WTC11 (cell line): ENCODE data around the gene TSKU. TPM values are rescaled to one million over a fixed set of nuclear protein-coding genes. Genes with fewer than 3 reads are reported as not detected.
A peak's percentile ranks its signal among the peaks of the same experiment; 100 is the strongest.

Experiments used
- ATAC-seq: fragments of 200-7000 bp; cut with Tn5 transposase; 2 replicates; pipeline ENCODE4 v1.10.0; 2021; ENCODE audit warnings: mild to moderate bottlenecking, moderate library complexity
- CTCF ChIA-PET: fragments of 300-600 bp; sonication (Branson Sonifier 250); formaldehyde crosslinking; loops from one replicate; lab custom pipeline; 2021; ENCODE audit warnings: antibody characterized with exemption; lab: Charles Lee
- POLR2A ChIA-PET: fragments of 350-600 bp; sonication (Branson Sonifier 250); formaldehyde crosslinking; loops from one replicate; lab custom pipeline; 2021; ENCODE audit warnings: antibody characterized with exemption; lab: Charles Lee
- DNase-seq: peaks from one replicate; pipeline ENCODE4 v3.0.0; 2021; ENCODE audit warnings: low spot score
- H3K27ac Mint-ChIP-seq: 2 replicates; pipeline ENCODE4 v1.8.0; 2021; ENCODE audit warnings: mixed read lengths
- H3K27me3 Mint-ChIP-seq: 2 replicates; pipeline ENCODE4 v1.8.0; 2021; ENCODE audit warnings: low read depth, mild to moderate bottlenecking, moderate library complexity, mixed read lengths
- H3K36me3 Mint-ChIP-seq: 2 replicates; pipeline ENCODE4 v1.8.0; 2021; ENCODE audit warnings: mixed read lengths
- H3K4me1 Mint-ChIP-seq: 2 replicates; pipeline ENCODE4 v1.8.0; 2022; ENCODE audit warnings: mixed read lengths
- H3K4me3 Mint-ChIP-seq: 2 replicates; pipeline ENCODE4 v1.8.0; 2021; ENCODE audit warnings: mild to moderate bottlenecking, moderate library complexity, mixed read lengths
- H3K9me3 Mint-ChIP-seq: 2 replicates; pipeline ENCODE4 v1.8.0; 2021; ENCODE audit warnings: mixed read lengths
- CREM ChIP-seq: sonication (generic); formaldehyde crosslinking; IDR thresholded peaks from 2 replicates; pipeline ENCODE4 v1.8.1; 2022; ENCODE audit warnings: mild to moderate bottlenecking, missing genetic modification reagents, moderate library complexity
- ESRRA ChIP-seq: sonication (generic); formaldehyde crosslinking; IDR thresholded peaks from 2 replicates; pipeline ENCODE4 v1.8.1; 2022; ENCODE audit warnings: mild to moderate bottlenecking, missing genetic modification reagents, borderline replicate concordance
- KAT7 ChIP-seq: sonication (generic); formaldehyde crosslinking; IDR thresholded peaks from 2 replicates; pipeline ENCODE4 v1.8.1; 2023; ENCODE audit warnings: missing genetic modification reagents, mild to moderate bottlenecking, borderline replicate concordance
- MYBL2 ChIP-seq: sonication (generic); formaldehyde crosslinking; IDR thresholded peaks from 2 replicates; pipeline ENCODE4 v1.8.1; 2023; ENCODE audit warnings: mild to moderate bottlenecking, moderate library complexity, missing genetic modification reagents
- SMAD3 ChIP-seq: sonication (generic); formaldehyde crosslinking; IDR thresholded peaks from 2 replicates; pipeline ENCODE4 v1.8.0; 2022; ENCODE audit warnings: missing genetic modification reagents, mild to moderate bottlenecking, borderline replicate concordance
- SOX15 ChIP-seq: fragments of 250-450 bp; sonication (Bioruptor Pico); IDR thresholded peaks from 2 replicates; pipeline ENCODE4 v1.9.0; 2021; ENCODE audit warnings: mild to moderate bottlenecking
- TCF7 ChIP-seq: sonication (generic); formaldehyde crosslinking; IDR thresholded peaks from 2 replicates; pipeline ENCODE4 v1.8.0; 2022; ENCODE audit warnings: mild to moderate bottlenecking, low read depth, missing genetic modification reagents, moderate library complexity
- ZNF317 ChIP-seq: sonication (generic); formaldehyde crosslinking; IDR thresholded peaks from 2 replicates; pipeline ENCODE4 v1.8.1; 2023; ENCODE audit warnings: low read depth, mild to moderate bottlenecking, moderate library complexity, missing genetic modification reagents, borderline replicate concordance
- ZNF423 ChIP-seq: fragments of 250-450 bp; sonication (Bioruptor Pico); IDR thresholded peaks from 2 replicates; pipeline ENCODE4 v2.1.2; 2022; ENCODE audit warnings: mild to moderate bottlenecking, moderate library complexity
- total RNA-seq: library from RNA; stranded (reverse); gene quantifications from 3 replicates; pipeline ENCODE4 v1.2.3, GENCODE V29; 2021
- TF ChIP-seq, protein P1 (sequence below): sonication (generic); formaldehyde crosslinking; IDR thresholded peaks from 2 replicates; pipeline ENCODE4 v1.8.0; 2022; ENCODE audit warnings: mild to moderate bottlenecking, missing genetic modification reagents
- TF ChIP-seq, protein P2 (sequence below): sonication (generic); formaldehyde crosslinking; conservative IDR thresholded peaks from 2 replicates; pipeline ENCODE4 v1.8.1; 2023; ENCODE audit warnings: mild to moderate bottlenecking, low read depth, missing genetic modification reagents, moderate library complexity

Gene TSKU
- total RNA-seq, 1 experiment from 2014 or later = 30.3 TPM

DNA sequence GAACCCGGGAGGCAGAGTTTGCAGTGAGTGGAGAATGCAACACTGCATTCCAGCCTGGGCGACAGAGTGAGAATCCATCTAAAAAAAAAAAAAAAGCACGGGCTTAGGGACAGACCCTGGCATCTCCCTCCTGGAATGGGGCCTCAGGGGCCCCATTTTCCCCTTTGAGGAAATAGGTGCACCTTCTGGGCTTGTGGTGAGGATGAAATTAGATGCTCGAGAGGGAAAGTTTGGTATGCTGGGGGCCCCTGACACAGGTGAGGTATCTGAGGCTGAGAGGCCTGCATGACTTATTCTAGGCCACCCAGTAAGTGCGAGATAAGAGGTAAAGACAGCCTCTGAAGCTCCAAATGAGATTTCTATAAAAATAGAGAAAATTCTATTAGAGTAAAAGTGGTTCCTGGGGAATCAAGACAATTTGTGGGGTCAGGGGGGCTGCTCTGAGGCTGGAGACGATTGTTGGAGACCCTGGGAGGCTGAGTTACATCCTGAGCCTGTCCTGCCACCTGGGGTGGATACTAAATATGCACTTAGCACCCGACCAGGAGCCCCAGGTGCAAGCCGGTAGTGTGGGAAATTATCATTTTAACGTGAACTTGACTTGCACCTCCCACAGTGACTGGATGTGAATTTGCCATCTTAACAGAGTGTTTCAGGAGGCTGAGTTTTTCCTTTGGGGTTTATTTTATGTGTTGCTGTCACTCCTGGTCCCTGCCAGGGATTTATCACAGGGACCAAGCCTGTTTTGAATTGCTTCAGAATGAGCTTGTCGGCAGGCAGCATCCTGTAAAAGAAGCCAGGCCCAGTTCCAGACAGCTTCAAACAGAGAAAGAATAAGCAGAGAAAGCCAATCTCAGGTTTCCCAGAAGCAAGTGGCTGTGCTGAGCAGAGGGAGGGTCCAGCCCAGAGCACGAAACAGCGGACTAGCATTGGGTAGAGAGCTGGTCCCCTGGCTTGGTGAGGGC lies 48.4 kb upstream of the TSKU start:
- POLR2A ChIA-PET = interaction anchor here (0.8 to 1.3 kb wide), 3 partner anchors 48 to 64 kb away, joined by 3 to 4 read pairs (median 3); partner anchors contain the start of gene TSKU
- no peak for DNase-seq
- peak; percentile 9 for ATAC-seq
- H3K27me3 Mint-ChIP-seq = peaks cover 2% of the 10 kb centered on the region; the same call in 1 of the 2 replicates
- H3K9me3 Mint-ChIP-seq = no peaks in the 10 kb centered on the region
- TF ChIP-seq ZNF423 (CRISPR knock-in tag) (peak; percentile 70), TCF7 (CRISPR knock-in tag) (no peak)
- TF ChIP-seq, all 79 proteins: peak for 1
- no peaks in the 10 kb centered on the region for H3K36me3 Mint-ChIP-seq
- H3K27ac Mint-ChIP-seq = peak overlapping the region; percentile 67; the same call in 1 of the 2 replicates
- no peak overlapping the region for H3K4me3 Mint-ChIP-seq
- CTCF ChIA-PET = interaction anchor here (0.6 to 7.2 kb wide), 62 partner anchors 9 to 1494 kb away, joined by 3 to 135 read pairs (median 4); partner anchors contain the start of genes B3GNT6, CAPN5, MYO7A and TSKU
- H3K4me1 Mint-ChIP-seq = peaks cover 33% of the 10 kb centered on the region

DNA sequence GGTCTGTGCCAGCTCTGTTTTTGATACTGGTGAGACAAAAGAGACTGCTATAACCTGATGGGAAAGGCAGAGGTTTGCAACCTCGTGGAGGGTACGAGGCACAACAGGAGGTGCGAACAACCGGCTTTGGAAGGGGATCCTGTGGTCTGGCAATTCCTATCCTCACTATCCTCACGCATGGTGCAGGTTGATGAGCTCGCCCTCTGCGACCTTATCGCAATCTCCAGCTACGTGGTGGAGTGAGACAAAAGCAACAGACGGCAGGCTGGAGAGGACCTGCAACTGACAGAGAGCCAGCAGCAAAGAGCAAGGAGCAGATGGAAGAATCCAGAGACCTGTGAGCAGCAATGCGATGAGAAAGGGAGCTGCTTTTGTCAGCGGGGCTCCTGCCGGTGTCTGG lies 47.3 kb upstream of the TSKU start:
- H3K4me1 Mint-ChIP-seq = peaks cover 33% of the 10 kb centered on the region
- peaks cover 2% of the 10 kb centered on the region; the same call in 1 of the 2 replicates for H3K27me3 Mint-ChIP-seq
- H3K4me3 Mint-ChIP-seq = no peak overlapping the region
- H3K9me3 Mint-ChIP-seq = no peaks in the 10 kb centered on the region
- H3K27ac Mint-ChIP-seq = no peak overlapping the region
- CTCF ChIA-PET = interaction anchor here (0.9 to 7.2 kb wide), 15 partner anchors 11 to 356 kb away, joined by 3 to 135 read pairs (median 16); partner anchors contain the start of gene TSKU
- H3K36me3 Mint-ChIP-seq = no peaks in the 10 kb centered on the region
- POLR2A ChIA-PET = interaction anchor here (0.8 kb wide), 1 partner anchor 62 kb away, joined by 3 read pairs; no protein-coding TSS in a partner anchor
- TF ChIP-seq SMAD3 (CRISPR knock-in tag) = no peak
- TF ChIP-seq KAT7 (CRISPR knock-in tag) = no peak
- no peak for TF ChIP-seq ESRRA (CRISPR knock-in tag)
- TF ChIP-seq, protein P1, sequence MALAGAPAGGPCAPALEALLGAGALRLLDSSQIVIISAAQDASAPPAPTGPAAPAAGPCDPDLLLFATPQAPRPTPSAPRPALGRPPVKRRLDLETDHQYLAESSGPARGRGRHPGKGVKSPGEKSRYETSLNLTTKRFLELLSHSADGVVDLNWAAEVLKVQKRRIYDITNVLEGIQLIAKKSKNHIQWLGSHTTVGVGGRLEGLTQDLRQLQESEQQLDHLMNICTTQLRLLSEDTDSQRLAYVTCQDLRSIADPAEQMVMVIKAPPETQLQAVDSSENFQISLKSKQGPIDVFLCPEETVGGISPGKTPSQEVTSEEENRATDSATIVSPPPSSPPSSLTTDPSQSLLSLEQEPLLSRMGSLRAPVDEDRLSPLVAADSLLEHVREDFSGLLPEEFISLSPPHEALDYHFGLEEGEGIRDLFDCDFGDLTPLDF (CRISPR knock-in tag) = no peak
- TF ChIP-seq ZNF317 = peak; percentile 45; the same call in 1 of the 2 replicates
- ATAC-seq = no peak
- no peak for DNase-seq

DNA sequence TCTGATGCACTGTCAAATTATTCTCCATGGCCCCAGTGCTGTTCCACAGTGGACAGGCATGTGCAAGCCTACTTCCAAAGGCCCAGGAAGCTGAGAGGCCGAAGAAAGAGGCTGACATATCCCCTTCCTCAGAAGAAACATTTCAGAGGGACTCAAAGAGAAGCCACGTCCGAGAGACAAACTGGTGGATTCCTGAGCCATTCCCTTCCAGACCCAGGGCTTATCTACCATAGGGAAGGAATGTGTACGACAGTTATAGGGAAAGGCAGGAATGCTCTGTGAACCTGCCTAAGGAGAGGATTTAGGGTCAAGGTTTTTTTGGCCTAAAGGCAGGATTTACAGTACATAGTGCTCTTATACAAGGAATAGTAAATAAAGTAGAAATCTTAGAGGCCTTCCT lies 46.9 kb upstream of the TSKU start:
- TF ChIP-seq SOX15 (CRISPR knock-in tag) = no peak
- CTCF ChIA-PET = interaction anchor here (1.1 to 7.2 kb wide), 9 partner anchors 11 to 303 kb away, joined by 3 to 135 read pairs (median 28); no protein-coding TSS in a partner anchor
- Mint-ChIP-seq H3K9me3 (no peaks in the 10 kb centered on the region), H3K4me3 (no peak overlapping the region), H3K36me3 (no peaks in the 10 kb centered on the region), H3K27ac (no peak overlapping the region), H3K27me3 (peaks cover 2% of the 10 kb centered on the region; the same call in 1 of the 2 replicates), H3K4me1 (peaks cover 33% of the 10 kb centered on the region)
- DNase-seq = no peak
- ATAC-seq = no peak
- POLR2A ChIA-PET = no interaction called here

DNA sequence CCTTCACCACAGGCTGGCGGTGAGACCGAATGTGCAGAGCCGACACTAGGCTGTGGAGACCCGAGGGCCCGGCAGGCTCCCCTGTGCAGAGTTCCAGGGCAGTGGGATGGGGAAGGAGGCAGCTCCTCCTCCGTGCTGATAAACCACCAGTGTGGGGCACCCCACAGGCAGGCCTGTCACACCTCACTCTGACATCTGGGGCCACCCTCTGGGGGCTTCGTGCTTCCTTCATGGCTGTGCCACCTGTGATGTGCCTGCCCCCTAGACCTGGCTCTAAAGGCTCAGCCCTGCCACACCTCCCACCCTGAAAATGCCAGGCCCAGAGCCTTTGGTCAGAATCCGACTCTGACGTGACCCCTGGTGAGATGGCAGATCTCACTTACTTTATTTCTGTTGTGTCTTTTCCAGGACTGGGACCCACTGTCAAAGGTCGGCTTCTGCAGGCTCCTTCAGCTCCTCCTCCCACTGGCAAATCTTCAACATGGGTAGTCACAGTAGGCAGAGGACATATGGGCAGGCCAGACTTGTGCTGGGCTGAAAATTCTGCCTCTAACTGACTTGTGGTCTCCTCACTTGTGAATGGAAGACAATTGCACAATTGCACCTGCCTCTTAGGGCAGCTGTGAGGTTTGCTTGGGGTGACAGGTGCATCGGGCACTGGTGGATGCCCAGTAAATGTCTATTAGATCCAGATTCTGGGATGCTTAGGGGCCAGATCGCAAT lies 46.2 kb upstream of the TSKU start:
- DNase-seq = no peak

More for the DNA sequence above, 46.2 kb upstream of the TSKU start:
- POLR2A ChIA-PET = no interaction called here
- no peak for TF ChIP-seq CREM (CRISPR knock-in tag)
- TF ChIP-seq MYBL2 (CRISPR knock-in tag) = no peak
- TF ChIP-seq, protein P2, sequence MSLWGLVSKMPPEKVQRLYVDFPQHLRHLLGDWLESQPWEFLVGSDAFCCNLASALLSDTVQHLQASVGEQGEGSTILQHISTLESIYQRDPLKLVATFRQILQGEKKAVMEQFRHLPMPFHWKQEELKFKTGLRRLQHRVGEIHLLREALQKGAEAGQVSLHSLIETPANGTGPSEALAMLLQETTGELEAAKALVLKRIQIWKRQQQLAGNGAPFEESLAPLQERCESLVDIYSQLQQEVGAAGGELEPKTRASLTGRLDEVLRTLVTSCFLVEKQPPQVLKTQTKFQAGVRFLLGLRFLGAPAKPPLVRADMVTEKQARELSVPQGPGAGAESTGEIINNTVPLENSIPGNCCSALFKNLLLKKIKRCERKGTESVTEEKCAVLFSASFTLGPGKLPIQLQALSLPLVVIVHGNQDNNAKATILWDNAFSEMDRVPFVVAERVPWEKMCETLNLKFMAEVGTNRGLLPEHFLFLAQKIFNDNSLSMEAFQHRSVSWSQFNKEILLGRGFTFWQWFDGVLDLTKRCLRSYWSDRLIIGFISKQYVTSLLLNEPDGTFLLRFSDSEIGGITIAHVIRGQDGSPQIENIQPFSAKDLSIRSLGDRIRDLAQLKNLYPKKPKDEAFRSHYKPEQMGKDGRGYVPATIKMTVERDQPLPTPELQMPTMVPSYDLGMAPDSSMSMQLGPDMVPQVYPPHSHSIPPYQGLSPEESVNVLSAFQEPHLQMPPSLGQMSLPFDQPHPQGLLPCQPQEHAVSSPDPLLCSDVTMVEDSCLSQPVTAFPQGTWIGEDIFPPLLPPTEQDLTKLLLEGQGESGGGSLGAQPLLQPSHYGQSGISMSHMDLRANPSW (CRISPR knock-in tag) = no peak
- no peak for TF ChIP-seq SMAD3 (CRISPR knock-in tag)
- Mint-ChIP-seq H3K27ac (no peak overlapping the region), H3K36me3 (no peaks in the 10 kb centered on the region), H3K4me1 (peaks cover 33% of the 10 kb centered on the region), H3K9me3 (no peaks in the 10 kb centered on the region), H3K4me3 (no peak overlapping the region), H3K27me3 (peaks cover 2% of the 10 kb centered on the region; the same call in 1 of the 2 replicates)
- CTCF ChIA-PET = interaction anchor here (1.2 to 7.2 kb wide), 5 partner anchors 10 to 182 kb away, joined by 4 to 135 read pairs (median 75); no protein-coding TSS in a partner anchor
- ATAC-seq = no peak
